ENCODE measurements around the gene LRP8. TPM values are rescaled to one million over a fixed set of nuclear protein-coding genes. Genes with fewer than 3 reads are reported as not detected.
A peak's percentile ranks its signal among the peaks of the same experiment; 100 is the strongest.

The LRP8 gene
- total and polyA plus RNA-seq, 2 of the 13 experiments (the other 11 are each of a cell fraction or from before 2014, with no cell fraction given) = 17.3 to 17.4 TPM

- TF ChIP-seq SOX13 (IDR thresholded peaks at IDR 0.05) = no peak
- TF ChIP-seq SOX13 (CRISPR knock-in tag; conservative IDR thresholded peaks at IDR 0.05 in 1 of 2, IDR thresholded peaks at IDR 0.05 in 1 of 2) = peak in 1 of 2 experiments; percentile 55; a peak in 1 of 4 replicates
- TF ChIP-seq RXRA (CRISPR knock-in tag; IDR thresholded peaks at IDR 0.05) = peak; percentile 92
- peak; percentile 88; the same call in 1 of the 2 replicates for TF ChIP-seq SALL2 (CRISPR knock-in tag; IDR thresholded peaks at IDR 0.05)
- TF ChIP-seq ZNF691 (CRISPR knock-in tag; IDR thresholded peaks at IDR 0.05; ENCODE audit: borderline replicate concordance, low read depth) = peak; percentile 51; the same call in 1 of the 2 replicates
- no peak for TF ChIP-seq HOXA7 (CRISPR knock-in tag; IDR thresholded peaks at IDR 0.05)
- TF ChIP-seq FLYWCH1 (CRISPR knock-in tag; IDR thresholded peaks at IDR 0.05) = no peak
- peak; percentile 96 for TF ChIP-seq GMEB1 (CRISPR knock-in tag; IDR thresholded peaks at IDR 0.05; ENCODE audit: borderline replicate concordance)
- no peak for TF ChIP-seq FOXA1 (IDR thresholded peaks at IDR 0.05)
- TF ChIP-seq FOXA1 (CRISPR knock-in tag; IDR thresholded peaks at IDR 0.05) = peak; percentile 51
- no peak for TF ChIP-seq ZNF296 (CRISPR knock-in tag; conservative IDR thresholded peaks at IDR 0.05)
- TF ChIP-seq ZNF605 (CRISPR knock-in tag; IDR thresholded peaks at IDR 0.05) = peak; percentile 78; the same call in 1 of the 2 replicates
- TF ChIP-seq HNF4A (CRISPR knock-in tag; IDR thresholded peaks at IDR 0.05) = peak; percentile 46
- TF ChIP-seq ZNF589 (CRISPR knock-in tag; conservative IDR thresholded peaks at IDR 0.05) = no peak
- TF ChIP-seq IKZF1 (IDR thresholded peaks at IDR 0.05) = no peak
- TF ChIP-seq HNRNPLL (IDR thresholded peaks at IDR 0.05; ENCODE audit: low read depth, low read length, poor library complexity, severe bottlenecking) = peak; percentile 70
- no peak; the same call in 1 of the 2 replicates for TF ChIP-seq ZFP37 (CRISPR knock-in tag; IDR thresholded peaks at IDR 0.05; ENCODE audit: borderline replicate concordance)
- no peak; the same call in 1 of the 2 replicates for TF ChIP-seq CTCF (CRISPR knock-in tag; IDR thresholded peaks at IDR 0.05)
- TF ChIP-seq SAFB2 (CRISPR knock-in tag; IDR thresholded peaks at IDR 0.05; ENCODE audit: borderline replicate concordance, low read depth) = peak; percentile 63
- no peak for TF ChIP-seq AKNA (CRISPR knock-in tag; IDR thresholded peaks at IDR 0.05; ENCODE audit: borderline replicate concordance)
Observed at GRCh38 chr1:53238197-53239155, 89.4 kb downstream of the LRP8 start, which contains the start of gene MAGOH (continued).
